Measurements from ENCODE around the gene CCDC183.
"Not testable (repeated sequence)": the region's sequence is repeated elsewhere in the genome, so short reads cannot be mapped to it uniquely, and the experiment has no call there.

CCDC183 gene

DNA sequence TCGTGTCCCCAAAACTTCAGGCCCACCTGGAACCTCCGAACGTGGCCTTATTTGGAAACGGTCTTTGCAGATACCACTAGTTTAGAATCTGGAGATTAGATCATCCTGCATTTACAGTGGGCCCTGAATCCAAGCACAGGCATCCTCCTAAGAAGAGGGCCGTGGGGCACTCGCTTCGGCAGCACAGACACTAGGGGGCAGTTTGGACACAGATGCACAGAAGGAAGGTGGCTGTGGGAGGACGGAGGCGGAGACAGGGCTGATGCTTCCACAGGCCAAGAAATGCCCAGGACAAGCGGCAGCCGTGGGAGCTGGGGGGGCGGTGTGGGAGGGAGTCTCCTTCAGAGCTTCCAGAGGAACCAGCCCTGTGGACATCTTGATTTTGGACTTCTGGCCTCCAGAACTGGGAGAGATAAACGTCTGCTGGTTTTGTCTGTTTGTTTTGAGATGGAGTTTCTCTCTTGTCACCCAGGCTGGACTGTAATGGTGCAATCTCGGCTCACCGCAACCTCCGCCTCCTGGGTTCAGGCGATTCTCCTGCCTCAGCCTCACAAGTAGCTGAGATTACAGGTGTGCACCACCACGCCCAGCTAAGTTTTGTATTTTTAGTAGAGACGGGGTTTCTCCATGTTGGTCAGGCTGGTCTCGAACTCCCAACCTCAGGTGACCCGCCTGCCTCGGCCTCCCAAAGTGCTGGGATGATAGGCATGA lies 35.1 kb upstream of the CCDC183 start:
- not testable (repeated sequence) for DNase-seq (ENCODE audit: low read depth in 2 of 2, low spot score in 1 of 2)

GRCh38 chr9:136761545-136761981 lies 34.6 kb upstream of the CCDC183 start:
- no peak for DNase-seq (ENCODE audit: low read depth in 2 of 2, low spot score in 1 of 2)

DNA sequence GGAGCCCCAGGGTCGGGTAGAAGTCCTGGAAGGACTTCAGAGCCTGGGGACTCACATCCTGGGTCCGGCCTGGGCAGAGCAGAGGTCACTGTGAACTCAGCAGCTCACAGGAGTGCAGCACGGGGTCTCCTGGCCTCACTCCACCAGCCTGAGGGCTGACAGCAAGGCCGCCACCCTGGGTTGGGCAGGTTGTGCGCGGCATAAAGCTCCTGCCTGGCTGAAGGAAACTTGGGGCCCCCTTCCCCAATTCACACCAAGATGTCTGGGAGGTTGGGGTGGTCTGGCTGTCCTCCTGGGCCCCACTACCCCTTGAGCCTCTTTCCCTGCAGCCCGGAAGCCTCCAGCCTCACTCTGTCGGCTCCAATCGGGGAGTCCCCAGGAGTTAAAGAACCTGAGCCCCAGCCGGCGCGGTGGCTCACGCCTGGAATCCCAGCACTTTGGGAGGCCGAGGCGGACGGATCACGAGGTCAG lies 33.9 kb upstream of the CCDC183 start:
- DNase-seq (ENCODE audit: low read depth in 2 of 2, low spot score in 1 of 2): no peak

DNA sequence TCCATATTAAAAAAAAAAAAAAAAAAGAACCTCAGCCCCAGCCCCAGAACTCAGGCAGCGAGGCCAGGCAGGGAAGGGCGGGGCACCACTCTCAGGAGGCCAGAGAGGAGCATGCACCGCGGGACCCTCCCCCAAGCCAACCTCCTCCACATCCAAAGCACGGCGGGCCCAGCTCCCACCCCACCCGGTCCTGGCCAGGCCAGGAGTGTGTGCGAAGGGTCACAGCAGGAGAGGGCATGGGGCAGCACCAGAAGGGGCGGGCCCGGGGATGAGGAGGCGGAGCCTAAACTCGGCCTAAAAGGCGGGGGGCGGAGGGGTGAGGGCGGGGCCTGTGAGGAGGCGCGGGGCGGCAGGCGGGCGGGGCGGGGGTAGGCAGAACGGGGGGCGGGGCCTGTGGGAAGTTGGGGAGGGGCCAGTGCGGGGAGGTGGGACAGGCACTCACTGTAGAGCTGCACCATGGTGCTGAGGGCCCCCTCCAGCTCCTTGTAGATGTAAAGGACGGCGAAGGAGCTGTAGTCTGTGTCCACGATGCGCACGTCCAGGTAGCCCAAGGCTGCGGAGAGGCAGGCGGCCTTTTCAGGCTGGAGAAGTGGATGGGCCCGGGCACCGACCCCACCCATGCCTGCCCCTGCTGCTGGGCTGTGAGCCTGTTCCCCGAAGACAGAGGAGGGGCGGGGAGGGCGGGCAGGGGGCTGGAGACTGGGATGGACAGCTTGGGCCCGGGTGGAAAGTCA lies 33.1 kb upstream of the CCDC183 start:
- no peak for DNase-seq (ENCODE audit: low read depth in 2 of 2, low spot score in 1 of 2)

- DNase-seq (ENCODE audit: low read depth in 2 of 2, low spot score in 1 of 2): no peak
These were observed 32.5 kb upstream of the CCDC183 start for GRCh38 chr9:136763649-136764035.

DNA sequence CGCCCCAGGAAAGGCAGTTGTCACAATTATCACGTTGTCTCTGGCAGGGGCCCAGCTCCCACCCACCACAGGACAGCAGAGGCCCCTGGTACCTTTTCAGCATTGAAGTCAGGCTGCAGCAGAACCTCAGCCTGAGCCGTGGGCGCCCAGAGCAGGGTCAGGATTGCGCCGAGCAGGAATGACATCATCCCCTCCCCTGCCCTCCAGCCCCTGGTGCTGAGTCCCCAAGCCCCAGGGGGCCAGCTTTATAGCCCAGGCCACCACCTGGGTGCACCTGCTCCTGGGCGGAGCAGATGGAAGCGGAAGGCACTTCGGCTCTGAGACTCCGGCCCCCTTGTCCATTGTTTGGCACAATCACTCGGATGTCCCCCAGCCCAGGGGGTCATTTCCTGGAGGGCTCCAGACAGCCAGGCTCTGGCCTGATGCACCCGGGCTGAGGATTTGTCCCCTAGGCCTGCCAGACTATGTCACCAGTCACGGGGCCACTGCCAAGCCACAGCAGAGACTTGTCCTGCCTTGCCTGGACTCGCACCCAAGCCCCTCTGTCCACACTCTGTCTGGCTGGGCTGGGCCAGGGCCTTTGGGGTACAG lies 31.7 kb upstream of the CCDC183 start, which contains the start of gene LCN15:
Gene LCN15, minus strand, starts transcription at position 218 of the 591 bp plus-strand sequence. Its CDS starts 30 bp downstream, at position 188.
- DNase-seq (ENCODE audit: low read depth in 2 of 2, low spot score in 1 of 2): no peak

DNA sequence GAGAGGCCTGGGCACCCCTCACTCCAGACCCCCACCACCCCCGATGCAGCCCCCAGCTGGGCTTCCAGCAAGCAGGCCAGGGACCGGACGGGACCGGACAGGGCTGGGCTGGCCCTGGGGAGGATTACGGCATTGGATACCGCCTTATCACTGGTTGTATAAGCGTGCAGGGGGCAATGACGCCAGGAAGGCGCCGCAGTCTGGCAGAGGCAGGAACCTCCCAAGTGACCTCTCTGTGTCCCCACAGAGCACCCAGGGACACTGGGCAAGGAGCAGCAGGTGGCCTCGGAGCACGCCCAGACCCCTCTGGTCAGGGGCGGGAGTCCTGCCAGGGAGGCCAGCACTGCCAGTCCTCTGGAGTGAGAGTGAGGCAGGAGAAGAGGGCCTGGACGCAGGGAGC lies 31.1 kb upstream of the CCDC183 start:
- no peak for DNase-seq (ENCODE audit: low read depth in 2 of 2, low spot score in 1 of 2)

DNA sequence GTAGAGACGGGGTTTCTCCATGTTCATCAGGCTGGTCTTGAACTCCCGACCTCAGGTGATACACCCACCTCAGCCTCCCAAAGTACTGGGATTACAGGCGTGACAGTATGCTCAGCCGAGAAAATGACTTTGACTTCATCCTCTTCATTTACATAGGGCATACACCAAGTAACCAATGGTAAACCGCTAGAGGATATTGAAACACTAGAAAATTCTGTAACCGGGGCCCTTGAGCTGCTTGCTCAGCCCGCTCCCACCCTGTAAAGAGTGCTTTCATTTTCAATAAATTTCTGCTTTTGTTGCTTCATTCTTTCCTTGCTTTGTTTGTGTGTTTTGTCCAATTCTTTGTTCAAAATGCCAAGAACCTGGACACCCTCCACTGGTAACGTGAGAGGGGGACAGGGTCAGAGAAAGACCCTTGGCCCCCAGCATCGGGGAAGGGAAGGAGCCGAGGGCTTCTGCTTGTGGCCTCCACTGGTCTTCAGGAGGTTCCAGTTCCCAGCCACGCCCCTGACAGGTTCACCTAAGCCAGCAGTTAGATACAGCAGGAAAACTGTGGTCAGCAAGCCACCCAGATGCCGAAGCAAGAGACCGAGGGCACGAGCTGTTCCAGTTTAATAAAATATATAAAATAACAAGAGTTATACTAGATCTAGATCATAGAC lies 30.3 kb upstream of the CCDC183 start:
- DNase-seq (ENCODE audit: low read depth in 2 of 2, low spot score in 1 of 2): not testable (repeated sequence)

- not testable (repeated sequence) for DNase-seq (ENCODE audit: low read depth in 2 of 2, low spot score in 1 of 2)
These were observed 29.6 kb upstream of the CCDC183 start for GRCh38 chr9:136766410-136767120.

DNA sequence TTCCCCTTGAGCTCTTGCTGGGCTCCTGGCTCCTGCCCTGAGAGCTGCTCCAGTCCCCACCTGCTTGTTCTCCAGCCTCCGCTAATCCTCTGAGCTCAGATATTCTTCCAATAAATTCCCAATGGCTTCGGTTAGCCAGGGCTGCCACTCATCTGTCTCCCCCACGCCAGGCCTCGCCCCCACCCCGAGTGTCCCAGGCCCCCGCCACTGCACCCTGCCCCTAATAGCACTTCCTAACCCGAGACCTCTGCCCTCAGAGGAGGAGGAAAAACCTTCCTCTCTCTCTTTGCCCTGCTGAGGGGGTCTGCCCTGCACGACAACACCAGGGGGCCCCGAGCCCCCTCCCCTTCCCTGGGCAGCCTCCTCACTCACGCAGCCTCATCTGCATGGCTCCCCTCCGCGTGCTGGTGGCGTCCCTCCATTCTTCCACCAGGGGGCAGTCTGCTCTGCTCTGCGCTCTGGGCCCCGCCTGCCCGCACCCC lies 26.4 kb upstream of the CCDC183 start:
- DNase-seq (ENCODE audit: low read depth in 2 of 2, low spot score in 1 of 2): no peak

GRCh38 chr9:136771907-136772415 lies 24.2 kb upstream of the CCDC183 start:
- DNase-seq (ENCODE audit: low read depth in 2 of 2, low spot score in 1 of 2): no peak

DNA sequence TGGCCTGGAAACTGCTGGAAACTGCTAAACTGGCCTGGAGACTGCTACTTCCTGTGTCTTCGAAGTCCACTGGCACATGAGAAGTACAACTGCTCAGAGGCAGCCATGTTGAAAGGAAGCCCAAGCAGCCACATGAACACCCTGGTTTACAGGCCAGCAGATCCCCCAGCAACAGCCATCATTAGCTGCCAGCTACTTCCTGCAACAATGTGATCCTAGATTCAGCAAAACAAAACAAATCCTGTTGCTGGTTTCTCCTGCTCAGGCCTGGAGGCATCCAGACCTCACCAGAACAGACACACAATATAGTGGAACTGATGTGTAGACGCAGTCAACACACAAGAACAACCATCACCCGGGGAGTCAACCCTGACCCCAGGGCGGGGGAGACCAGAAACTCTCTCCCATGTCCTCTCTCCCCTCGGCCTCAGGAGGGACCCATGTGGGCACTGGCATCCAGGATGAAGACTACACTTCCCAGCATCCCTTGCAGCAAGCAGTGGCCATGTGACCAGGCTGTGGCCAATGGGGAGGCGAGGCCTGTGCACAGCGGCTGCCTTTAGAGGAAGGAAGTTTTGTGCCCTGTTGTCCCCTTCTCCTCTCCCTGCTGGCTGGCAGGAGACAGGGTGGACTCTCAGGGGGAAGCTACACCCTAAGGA lies 22.6 kb upstream of the CCDC183 start:
- no peak for DNase-seq (ENCODE audit: low read depth in 2 of 2, low spot score in 1 of 2)

- DNase-seq (ENCODE audit: low read depth in 2 of 2, low spot score in 1 of 2): no peak
These were observed 21.6 kb upstream of the CCDC183 start for GRCh38 chr9:136774416-136775045.

DNA sequence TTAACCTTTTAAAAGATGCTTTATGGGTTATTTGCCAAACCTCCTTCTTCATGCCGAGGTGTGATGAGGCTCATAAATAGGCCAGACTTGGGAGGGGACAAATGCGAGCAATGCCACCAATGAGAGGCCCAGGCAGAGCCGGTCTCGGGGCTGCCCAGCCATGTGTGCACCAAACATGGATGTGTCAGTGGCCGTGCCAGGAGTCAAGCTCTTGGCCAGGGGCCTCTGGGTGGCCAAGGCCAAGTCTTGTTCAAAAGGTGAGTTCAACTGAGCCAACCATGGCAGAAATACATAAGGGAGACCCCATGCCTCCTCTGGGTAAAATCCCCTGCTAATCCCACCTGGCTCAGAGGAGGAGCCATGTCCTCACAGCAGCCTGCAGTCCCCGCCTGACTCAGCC lies 20.9 kb upstream of the CCDC183 start:
- no peak for DNase-seq (ENCODE audit: low read depth in 2 of 2, low spot score in 1 of 2)

- no peak for DNase-seq (ENCODE audit: low read depth in 2 of 2, low spot score in 1 of 2)
These were observed 19.2 kb upstream of the CCDC183 start for GRCh38 chr9:136776947-136777346.

- no peak for DNase-seq (ENCODE audit: low read depth in 2 of 2, low spot score in 1 of 2)
These were observed 18.8 kb upstream of the CCDC183 start for GRCh38 chr9:136777359-136777758.

DNA sequence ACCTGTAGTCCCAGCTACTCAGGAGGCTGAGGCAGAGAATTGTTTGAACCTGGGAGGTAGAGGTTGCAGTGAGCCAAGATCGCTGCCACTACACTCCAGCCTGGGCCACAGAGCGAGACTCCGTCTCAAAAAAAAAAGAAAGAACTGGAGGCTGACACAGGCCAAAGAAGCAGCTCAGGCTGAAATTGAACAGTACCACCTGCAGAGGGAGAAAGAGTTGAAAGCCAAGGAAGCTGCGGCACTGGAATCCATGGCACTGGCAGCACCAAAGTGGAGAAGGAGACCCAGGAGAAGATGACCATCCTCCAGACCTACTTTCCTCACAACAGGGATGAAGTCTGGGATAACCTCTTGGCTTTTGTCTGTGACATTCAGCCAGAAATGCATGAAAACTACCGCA lies 16.3 kb upstream of the CCDC183 start:
- no peak for DNase-seq (ENCODE audit: low read depth in 2 of 2, low spot score in 1 of 2)

DNA sequence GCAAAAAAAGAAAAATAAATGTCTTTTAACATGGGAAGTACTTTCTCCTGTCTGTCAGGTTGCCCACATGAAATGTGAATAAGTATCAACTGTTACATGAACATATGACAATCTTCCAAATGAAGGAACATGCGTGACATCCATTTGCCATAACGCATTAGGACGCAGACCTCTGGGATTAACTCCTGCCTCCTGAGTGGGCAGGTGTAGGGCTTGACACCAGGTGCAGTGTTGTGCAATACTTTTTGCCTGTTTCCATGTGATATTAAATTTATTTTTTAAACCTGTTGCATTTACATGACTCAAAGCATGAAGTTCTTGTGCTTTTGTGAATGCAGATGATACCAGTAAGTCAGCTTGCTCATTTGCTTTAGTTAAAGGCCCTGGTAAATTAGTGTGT lies 13.7 kb upstream of the CCDC183 start:
- no peak for DNase-seq (ENCODE audit: low read depth in 2 of 2, low spot score in 1 of 2)

- DNase-seq (ENCODE audit: low read depth in 2 of 2, low spot score in 1 of 2): no peak
These were observed 11.7 kb upstream of the CCDC183 start for GRCh38 chr9:136784249-136784996.

Data from stimulated activated CD8-positive, alpha-beta memory T cell treated with anti-CD3 and anti-CD28 coated beads, Interleukin-4, amount 100 ng/mL, for 4 hours (primary cell).